Memory B cell (primary cell): ENCODE data around the gene NKAIN2.

Experiments
- ATAC-seq: fragments of 150-1000 bp; cut with Tn5 transposase; 2 replicates; pipeline ENCODE4 v1.10.0; 2021; ENCODE audit warnings: low read depth, mild to moderate bottlenecking, moderate library complexity
- DNase-seq, 2 donors: peaks; one replicate each; pipeline ENCODE4 v3.0.0; 2022; ENCODE audit warnings: low spot score in 2 of 2
- H3K27ac Mint-ChIP-seq: one replicate; pipeline ENCODE4 v1.8.0; 2022; ENCODE audit warnings: mild to moderate bottlenecking, moderate library complexity, mixed read lengths
- H3K27me3 Mint-ChIP-seq: one replicate; pipeline ENCODE4 v1.8.0; 2022; ENCODE audit warnings: mixed read lengths
- H3K36me3 Mint-ChIP-seq: one replicate; pipeline ENCODE4 v1.8.0; 2022; ENCODE audit warnings: mild to moderate bottlenecking, mixed read lengths
- H3K4me1 Mint-ChIP-seq: one replicate; pipeline ENCODE4 v1.8.0; 2022; ENCODE audit warnings: mixed read lengths
- H3K4me3 Mint-ChIP-seq: one replicate; pipeline ENCODE4 v1.8.0; 2022; ENCODE audit warnings: mild to moderate bottlenecking, moderate library complexity, mixed read lengths
- H3K9me3 Mint-ChIP-seq: one replicate; pipeline ENCODE4 v1.8.0; 2022; ENCODE audit warnings: mixed read lengths

Gene NKAIN2

GRCh38 chr6:123803504-123804013, at the start of gene NKAIN2:
Gene NKAIN2 (plus strand): TSS chr6:123803865.
- peaks cover 16% of the 10 kb centered on the region for H3K27me3 Mint-ChIP-seq
- DNase-seq, result no peak
- H3K4me1 Mint-ChIP-seq, result peaks cover 5% of the 10 kb centered on the region
- H3K9me3 Mint-ChIP-seq, result peaks cover 1% of the 10 kb centered on the region
- H3K36me3 Mint-ChIP-seq, result no peaks in the 10 kb centered on the region
- H3K4me3 Mint-ChIP-seq, result peak within 1 kb of the TSS; percentile 76
- ATAC-seq, result peak; percentile 14
- H3K27ac Mint-ChIP-seq, result no peak within 1 kb of the TSS

DNA sequence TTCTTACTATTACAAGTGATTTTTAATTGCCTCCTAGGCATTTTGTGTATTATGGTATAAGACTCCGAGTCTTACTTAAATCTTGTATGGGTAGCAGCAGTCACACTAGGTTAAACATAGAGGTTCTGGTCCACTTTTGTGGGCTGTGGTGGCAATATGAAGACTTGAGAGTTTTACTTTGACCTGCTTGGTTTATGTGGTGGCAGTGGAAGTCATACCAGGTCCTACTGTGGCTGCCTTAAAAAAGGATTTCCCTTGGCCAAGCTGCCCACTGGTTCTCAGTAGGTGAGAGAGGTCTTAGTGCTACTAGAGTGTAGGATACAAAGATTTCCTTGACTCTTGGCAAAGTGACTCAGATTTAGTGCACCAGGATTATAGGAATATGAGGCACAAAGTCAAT, 44.2 kb upstream of the NKAIN2 start:
- DNase-seq (no peak), ATAC-seq (no peak)
- Mint-ChIP-seq H3K4me1 (no peaks in the 10 kb centered on the region), H3K27me3 (no peaks in the 10 kb centered on the region), H3K36me3 (no peaks in the 10 kb centered on the region), H3K27ac (no peak overlapping the region), H3K9me3 (peaks cover 1% of the 10 kb centered on the region), H3K4me3 (no peak overlapping the region)

GRCh38 chr6:123763904-123764303, 39.8 kb upstream of the NKAIN2 start:
- Mint-ChIP-seq H3K27me3 (no peaks in the 10 kb centered on the region), H3K9me3 (no peaks in the 10 kb centered on the region), H3K36me3 (no peaks in the 10 kb centered on the region), H3K27ac (no peak overlapping the region), H3K4me1 (no peaks in the 10 kb centered on the region), H3K4me3 (no peak overlapping the region)
- no peak for ATAC-seq
- DNase-seq, result no peak

DNA sequence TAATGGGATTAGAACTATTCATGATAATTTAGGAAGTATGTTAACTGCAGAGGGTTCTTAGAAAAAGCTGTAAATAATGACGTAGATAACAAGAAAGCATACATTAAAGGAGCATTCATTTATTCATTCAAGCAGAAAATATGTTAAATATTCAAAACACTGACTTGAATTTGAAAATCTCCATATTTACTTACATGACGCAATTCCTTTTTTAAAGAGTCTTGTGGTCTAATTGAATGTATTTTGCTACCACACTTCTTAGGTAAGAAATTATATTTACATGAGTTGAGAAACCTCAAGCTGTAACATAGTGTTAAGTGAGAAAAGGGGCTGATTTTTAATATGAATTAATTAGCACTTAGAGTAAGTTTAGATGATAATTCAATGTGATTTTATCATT, 38.9 kb upstream of the NKAIN2 start:
- DNase-seq (no peak), ATAC-seq (no peak)
- Mint-ChIP-seq H3K36me3 (no peaks in the 10 kb centered on the region), H3K27ac (no peak overlapping the region), H3K4me1 (no peaks in the 10 kb centered on the region), H3K4me3 (no peak overlapping the region), H3K9me3 (no peaks in the 10 kb centered on the region), H3K27me3 (no peaks in the 10 kb centered on the region)

DNA sequence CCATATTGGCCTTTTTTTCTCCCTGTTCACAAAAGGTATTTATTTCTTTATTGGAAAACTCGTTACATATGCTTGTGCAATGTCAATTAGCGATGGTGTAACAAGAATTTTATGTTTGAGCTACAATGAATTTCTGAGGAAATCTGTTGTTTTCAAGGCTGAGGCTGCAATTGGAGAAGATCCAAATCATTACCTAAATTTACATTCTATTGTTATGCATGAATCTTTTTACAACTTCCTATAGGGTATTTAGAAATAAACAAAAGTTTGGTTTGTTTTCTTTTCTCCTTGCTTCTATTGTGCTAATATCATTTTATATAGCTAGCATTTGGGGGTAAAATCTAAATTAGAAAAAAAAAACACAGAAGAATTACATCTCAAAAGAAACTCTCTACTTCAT, 34.7 kb upstream of the NKAIN2 start:
- H3K27ac Mint-ChIP-seq, result no peak overlapping the region
- no peaks in the 10 kb centered on the region for H3K4me1 Mint-ChIP-seq
- H3K4me3 Mint-ChIP-seq, result no peak overlapping the region
- H3K27me3 Mint-ChIP-seq, result no peaks in the 10 kb centered on the region
- DNase-seq (no peak), ATAC-seq (no peak)
- H3K36me3 Mint-ChIP-seq, result no peaks in the 10 kb centered on the region
- H3K9me3 Mint-ChIP-seq, result no peaks in the 10 kb centered on the region

DNA sequence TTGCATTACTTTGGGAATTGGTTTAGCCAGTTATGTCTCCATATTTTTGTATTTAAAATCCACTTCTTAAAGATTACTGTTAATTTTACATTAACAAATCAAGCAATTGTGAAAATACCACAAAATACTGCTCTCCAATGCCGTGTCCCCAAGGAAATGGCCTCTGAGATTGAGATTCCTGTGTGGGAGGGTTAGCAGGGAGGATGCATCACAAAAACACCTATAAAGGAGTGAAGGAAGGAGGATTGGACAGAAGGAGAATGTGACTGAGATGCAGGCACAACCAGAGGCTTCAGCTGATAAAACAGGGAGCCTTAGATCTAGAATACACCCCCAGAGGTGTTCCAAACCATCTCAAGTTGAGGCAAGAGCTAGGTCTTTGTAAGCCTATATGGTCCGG, 34.2 kb upstream of the NKAIN2 start:
- peaks cover under 1% of the 10 kb centered on the region for H3K9me3 Mint-ChIP-seq
- H3K27ac Mint-ChIP-seq, result no peak overlapping the region
- ATAC-seq (no peak), DNase-seq (no peak)
- no peak overlapping the region for H3K4me3 Mint-ChIP-seq
- H3K4me1 Mint-ChIP-seq, result no peaks in the 10 kb centered on the region
- H3K36me3 Mint-ChIP-seq, result no peaks in the 10 kb centered on the region
- no peaks in the 10 kb centered on the region for H3K27me3 Mint-ChIP-seq

GRCh38 chr6:123770247-123770949, 33.3 kb upstream of the NKAIN2 start:
- no peaks in the 10 kb centered on the region for H3K27me3 Mint-ChIP-seq
- H3K36me3 Mint-ChIP-seq, result no peaks in the 10 kb centered on the region
- H3K27ac Mint-ChIP-seq, result no peak overlapping the region
- ATAC-seq (no peak), DNase-seq (no peak)
- H3K9me3 Mint-ChIP-seq, result peaks cover 4% of the 10 kb centered on the region
- no peaks in the 10 kb centered on the region for H3K4me1 Mint-ChIP-seq
- no peak overlapping the region for H3K4me3 Mint-ChIP-seq

GRCh38 chr6:123771126-123771525, 32.5 kb upstream of the NKAIN2 start:
- no peak overlapping the region for H3K4me3 Mint-ChIP-seq
- DNase-seq (no peak), ATAC-seq (no peak)
- H3K9me3 Mint-ChIP-seq, result peaks cover 4% of the 10 kb centered on the region
- no peaks in the 10 kb centered on the region for H3K36me3 Mint-ChIP-seq
- H3K27ac Mint-ChIP-seq, result no peak overlapping the region
- no peaks in the 10 kb centered on the region for H3K27me3 Mint-ChIP-seq
- no peaks in the 10 kb centered on the region for H3K4me1 Mint-ChIP-seq

- H3K27ac Mint-ChIP-seq, result no peak overlapping the region
- no peak for DNase-seq
- no peak overlapping the region for H3K4me3 Mint-ChIP-seq
- H3K9me3 Mint-ChIP-seq, result peaks cover 7% of the 10 kb centered on the region
- H3K27me3 Mint-ChIP-seq, result peaks cover 2% of the 10 kb centered on the region
- H3K4me1 Mint-ChIP-seq, result no peaks in the 10 kb centered on the region
- no peaks in the 10 kb centered on the region for H3K36me3 Mint-ChIP-seq
- ATAC-seq, result no peak
These were observed 26.1 kb upstream of the NKAIN2 start for GRCh38 chr6:123777563-123777962.

DNA sequence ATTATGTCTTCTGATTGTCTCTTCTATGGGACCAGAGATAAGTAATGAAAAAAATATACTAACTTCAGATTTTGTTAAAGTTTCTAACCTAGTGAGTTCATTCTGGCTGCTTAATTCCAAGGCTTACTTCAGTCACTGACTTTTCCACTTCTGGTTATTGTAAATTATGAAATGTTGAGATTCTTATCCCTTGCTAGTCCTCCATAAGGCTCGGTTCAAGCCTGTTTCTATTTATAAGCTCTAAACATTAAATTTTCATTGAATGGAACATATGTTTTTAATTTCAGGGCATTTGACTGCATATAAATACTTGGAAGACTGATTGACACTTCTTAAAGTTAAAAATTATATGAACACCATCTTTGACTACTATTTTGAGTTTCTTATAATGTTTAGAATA, 23.6 kb upstream of the NKAIN2 start:
- H3K4me1 Mint-ChIP-seq, result no peaks in the 10 kb centered on the region
- H3K9me3 Mint-ChIP-seq, result peaks cover 2% of the 10 kb centered on the region
- H3K4me3 Mint-ChIP-seq, result no peak overlapping the region

GRCh38 chr6:123784330-123784729, 19.3 kb upstream of the NKAIN2 start:
- DNase-seq (no peak), ATAC-seq (no peak)
- Mint-ChIP-seq H3K4me1 (peaks cover 6% of the 10 kb centered on the region), H3K27ac (no peak overlapping the region), H3K9me3 (peaks cover 2% of the 10 kb centered on the region), H3K27me3 (no peaks in the 10 kb centered on the region), H3K4me3 (no peak overlapping the region), H3K36me3 (no peaks in the 10 kb centered on the region)

More for the DNA sequence above, 23.6 kb upstream of the NKAIN2 start:
- Mint-ChIP-seq H3K27me3 (peaks cover 2% of the 10 kb centered on the region), H3K36me3 (no peaks in the 10 kb centered on the region), H3K27ac (no peak overlapping the region)
- ATAC-seq (no peak), DNase-seq (no peak)

DNA sequence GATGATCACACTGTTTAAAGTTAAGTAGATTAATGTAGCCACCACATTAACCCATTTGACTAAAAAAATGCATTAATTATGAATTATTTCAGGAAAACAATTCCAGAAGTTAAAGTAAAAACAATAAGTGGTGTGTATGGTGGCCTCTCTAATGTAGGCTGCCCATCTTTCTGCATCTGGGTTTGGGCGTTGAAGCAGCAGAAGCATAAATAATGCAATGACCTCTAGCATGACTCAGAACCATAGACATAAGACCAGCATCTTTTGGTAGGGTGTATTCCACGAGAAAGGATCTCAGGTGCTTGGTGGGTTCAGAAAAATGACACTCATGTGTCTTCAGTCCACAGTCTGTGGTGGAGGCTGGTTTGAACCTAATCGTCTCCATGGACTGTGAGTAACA, 18.6 kb upstream of the NKAIN2 start:
- H3K9me3 Mint-ChIP-seq, result peaks cover 5% of the 10 kb centered on the region
- H3K4me3 Mint-ChIP-seq, result no peak overlapping the region
- H3K36me3 Mint-ChIP-seq, result no peaks in the 10 kb centered on the region
- H3K4me1 Mint-ChIP-seq, result peaks cover 6% of the 10 kb centered on the region
- no peak for DNase-seq
- H3K27me3 Mint-ChIP-seq, result no peaks in the 10 kb centered on the region
- no peak for ATAC-seq
- H3K27ac Mint-ChIP-seq, result no peak overlapping the region

GRCh38 chr6:123788319-123788718, 15.3 kb upstream of the NKAIN2 start:
- no peak overlapping the region for H3K4me3 Mint-ChIP-seq
- H3K4me1 Mint-ChIP-seq, result peaks cover 6% of the 10 kb centered on the region
- ATAC-seq (no peak), DNase-seq (no peak)
- H3K27me3 Mint-ChIP-seq, result no peaks in the 10 kb centered on the region
- no peaks in the 10 kb centered on the region for H3K36me3 Mint-ChIP-seq
- no peak overlapping the region for H3K27ac Mint-ChIP-seq
- peaks cover 3% of the 10 kb centered on the region for H3K9me3 Mint-ChIP-seq

DNA sequence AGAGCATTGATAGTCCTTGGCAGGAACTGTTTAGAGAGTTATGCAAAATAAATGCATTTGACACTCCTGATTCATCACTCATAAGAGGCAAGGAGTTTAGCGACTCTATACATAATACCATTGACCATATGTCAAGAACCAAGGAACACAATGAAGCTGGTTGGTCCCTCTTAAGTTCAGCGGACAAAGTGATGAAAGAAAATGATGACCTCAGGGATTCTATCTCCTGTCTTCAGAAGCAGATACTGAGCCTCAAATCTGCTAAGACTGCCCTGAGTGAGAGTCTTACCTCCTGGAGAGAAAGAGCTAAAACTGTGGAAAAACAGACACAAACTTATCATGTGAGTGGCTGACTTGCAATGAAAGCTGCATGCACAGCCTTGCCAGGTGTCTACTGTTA, 9.5 kb upstream of the NKAIN2 start:
- Mint-ChIP-seq H3K27ac (no peak overlapping the region), H3K4me3 (no peak overlapping the region), H3K9me3 (peaks cover 3% of the 10 kb centered on the region), H3K4me1 (no peaks in the 10 kb centered on the region), H3K36me3 (no peaks in the 10 kb centered on the region), H3K27me3 (peaks cover 2% of the 10 kb centered on the region)
- DNase-seq (no peak), ATAC-seq (no peak)

GRCh38 chr6:123794799-123795198, 8.9 kb upstream of the NKAIN2 start:
- Mint-ChIP-seq H3K4me3 (no peak overlapping the region), H3K9me3 (no peaks in the 10 kb centered on the region), H3K27me3 (peaks cover 2% of the 10 kb centered on the region), H3K36me3 (no peaks in the 10 kb centered on the region), H3K4me1 (no peaks in the 10 kb centered on the region), H3K27ac (no peak overlapping the region)
- no peak for DNase-seq
- ATAC-seq, result no peak
